NT2/D1 (cell line): ENCODE data around the gene KIAA1549.

Experiments used
- DNase-seq: peaks from one replicate; pipeline ENCODE4 v3.0.0-alpha.2; 2011; ENCODE audit warnings: low read depth, low spot score
- H3K27me3 ChIP-seq: 2 replicates; pipeline ENCODE4 v1.6.0; 2011; ENCODE audit warnings: mild to moderate bottlenecking; ENCODE audit not compliant: insufficient read length, insufficient read depth
- H3K36me3 ChIP-seq: 2 replicates; pipeline ENCODE4 v1.6.1; 2011; ENCODE audit warnings: mild to moderate bottlenecking, low read length, mixed read lengths; ENCODE audit not compliant: insufficient read depth, insufficient read length
- H3K4me1 ChIP-seq: 2 replicates; pipeline ENCODE4 v1.5.1; 2011; ENCODE audit not compliant: insufficient read depth, insufficient read length
- H3K4me3 ChIP-seq: 2 replicates; pipeline ENCODE4 v1.5.1; 2011; ENCODE audit warnings: low read depth; ENCODE audit not compliant: insufficient read length
- H3K9ac ChIP-seq: 2 replicates; pipeline ENCODE4 v1.6.0; 2011; ENCODE audit warnings: low read depth; ENCODE audit not compliant: insufficient read length
- H3K9me3 ChIP-seq: 2 replicates; pipeline ENCODE4 v1.5.1; 2011; ENCODE audit warnings: mild to moderate bottlenecking, low read length; ENCODE audit not compliant: insufficient read depth
- SUZ12 ChIP-seq: IDR thresholded peaks from 2 replicates; pipeline ENCODE4 v1.6.1; 2011; ENCODE audit not compliant: insufficient read length, insufficient read depth; ENCODE audit errors: extremely low read depth
- YY1 ChIP-seq: IDR thresholded peaks from 2 replicates; pipeline ENCODE4 v1.6.1; 2011; ENCODE audit not compliant: insufficient read length, insufficient read depth
- ZNF274 ChIP-seq: IDR thresholded peaks from 2 replicates; pipeline ENCODE4 v1.6.1; 2011; ENCODE audit warnings: mild to moderate bottlenecking, low read depth, low read length

KIAA1549 gene

DNA sequence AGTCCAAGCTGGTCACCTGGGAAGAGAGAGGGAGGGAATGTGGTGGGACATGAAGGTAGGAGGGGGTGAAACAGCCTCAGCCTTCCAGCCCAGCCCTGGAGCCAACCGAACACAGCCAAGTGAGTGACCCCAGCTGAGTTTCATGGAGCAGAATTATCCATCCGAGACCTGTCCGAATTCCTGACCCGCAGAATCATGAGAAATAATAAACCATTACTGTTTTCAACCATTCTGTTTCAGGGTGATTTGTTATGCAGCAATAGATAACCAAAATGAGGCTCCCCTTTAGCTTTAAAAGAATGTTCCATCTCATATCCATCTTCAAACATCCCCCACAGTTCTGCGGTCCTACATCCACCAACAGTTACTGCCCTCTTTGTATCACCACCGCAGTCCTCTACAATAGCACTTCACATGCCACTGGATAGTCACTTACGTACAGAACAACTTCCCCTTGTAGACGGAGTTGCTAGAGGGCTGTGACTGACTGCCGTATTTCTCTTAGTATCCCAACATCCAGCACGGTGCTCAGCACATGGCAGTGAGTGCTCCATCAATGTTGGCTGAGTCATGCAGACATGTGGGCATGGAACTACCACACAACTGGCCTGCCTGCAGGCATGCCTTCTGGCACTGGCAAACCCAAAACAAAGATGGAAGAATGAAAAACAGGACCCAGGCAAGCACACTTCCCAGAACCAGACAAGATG lies 18.5 kb downstream of the KIAA1549 start:
- TF ChIP-seq YY1 (no peak), ZNF274 (no peak), SUZ12 (no peak)
- Histone ChIP-seq H3K36me3 (no peaks in the 10 kb centered on the region), H3K9me3 (no peaks in the 10 kb centered on the region), H3K4me3 (no peak overlapping the region), H3K4me1 (no peaks in the 10 kb centered on the region), H3K27me3 (no peaks in the 10 kb centered on the region), H3K9ac (no peak overlapping the region)
- no peak for DNase-seq

GRCh38 chr7:138961159-138961558 lies 20.0 kb downstream of the KIAA1549 start:
- Histone ChIP-seq H3K36me3 (no peaks in the 10 kb centered on the region), H3K27me3 (no peaks in the 10 kb centered on the region), H3K9me3 (no peaks in the 10 kb centered on the region), H3K4me1 (no peaks in the 10 kb centered on the region), H3K9ac (no peak overlapping the region), H3K4me3 (no peak overlapping the region)
- no peak for TF ChIP-seq YY1
- TF ChIP-seq ZNF274, result no peak
- no peak for TF ChIP-seq SUZ12
- DNase-seq, result no peak

DNA sequence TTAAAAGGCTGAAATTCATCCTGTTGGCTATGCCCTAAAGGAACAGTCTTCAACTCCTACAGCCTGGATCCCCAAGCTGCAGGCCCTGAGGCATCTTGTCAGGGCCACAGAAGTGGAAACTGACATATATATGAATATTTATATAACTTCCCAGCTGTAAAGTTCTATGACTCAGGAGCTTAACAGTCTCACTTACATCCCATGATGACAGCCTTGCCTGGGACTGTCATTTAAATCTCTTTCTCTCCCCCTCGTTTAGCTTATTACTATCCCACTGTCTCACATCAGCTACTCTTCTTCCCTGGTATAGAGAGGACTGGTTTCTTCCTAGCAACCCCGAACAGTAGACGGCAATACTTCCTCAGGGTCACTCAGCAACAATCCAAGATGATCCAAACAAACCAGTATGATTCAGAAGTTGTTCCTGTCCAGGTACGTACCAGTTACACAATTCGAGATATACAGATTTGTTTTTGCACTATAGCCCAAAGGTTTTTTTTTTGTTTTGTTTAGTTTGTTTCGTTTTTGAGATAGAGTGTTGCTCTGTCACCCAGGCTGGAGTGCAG lies 22.7 kb downstream of the KIAA1549 start:
- Histone ChIP-seq H3K9me3 (no peaks in the 10 kb centered on the region), H3K36me3 (no peaks in the 10 kb centered on the region), H3K27me3 (no peaks in the 10 kb centered on the region), H3K9ac (no peak overlapping the region), H3K4me1 (peaks cover 7% of the 10 kb centered on the region), H3K4me3 (no peak overlapping the region)
- no peak for TF ChIP-seq SUZ12
- no peak for TF ChIP-seq YY1
- TF ChIP-seq ZNF274, result no peak
- DNase-seq, result no peak

GRCh38 chr7:138957753-138958390 lies 23.3 kb downstream of the KIAA1549 start:
- no peak for DNase-seq
- no peak overlapping the region for H3K9ac ChIP-seq
- H3K27me3 ChIP-seq, result no peaks in the 10 kb centered on the region
- TF ChIP-seq YY1 (no peak), ZNF274 (no peak), SUZ12 (no peak)
- H3K4me1 ChIP-seq, result peaks cover 7% of the 10 kb centered on the region
- H3K4me3 ChIP-seq, result no peak overlapping the region
- H3K9me3 ChIP-seq, result no peaks in the 10 kb centered on the region
- no peaks in the 10 kb centered on the region for H3K36me3 ChIP-seq

GRCh38 chr7:138957217-138957616 lies 24.0 kb downstream of the KIAA1549 start:
- DNase-seq, result no peak
- H3K9me3 ChIP-seq, result no peaks in the 10 kb centered on the region
- H3K4me1 ChIP-seq, result peaks cover 7% of the 10 kb centered on the region
- no peaks in the 10 kb centered on the region for H3K36me3 ChIP-seq
- no peaks in the 10 kb centered on the region for H3K27me3 ChIP-seq
- no peak for TF ChIP-seq ZNF274
- TF ChIP-seq YY1, result no peak
- TF ChIP-seq SUZ12, result no peak
- H3K9ac ChIP-seq, result no peak overlapping the region
- no peak overlapping the region for H3K4me3 ChIP-seq

DNA sequence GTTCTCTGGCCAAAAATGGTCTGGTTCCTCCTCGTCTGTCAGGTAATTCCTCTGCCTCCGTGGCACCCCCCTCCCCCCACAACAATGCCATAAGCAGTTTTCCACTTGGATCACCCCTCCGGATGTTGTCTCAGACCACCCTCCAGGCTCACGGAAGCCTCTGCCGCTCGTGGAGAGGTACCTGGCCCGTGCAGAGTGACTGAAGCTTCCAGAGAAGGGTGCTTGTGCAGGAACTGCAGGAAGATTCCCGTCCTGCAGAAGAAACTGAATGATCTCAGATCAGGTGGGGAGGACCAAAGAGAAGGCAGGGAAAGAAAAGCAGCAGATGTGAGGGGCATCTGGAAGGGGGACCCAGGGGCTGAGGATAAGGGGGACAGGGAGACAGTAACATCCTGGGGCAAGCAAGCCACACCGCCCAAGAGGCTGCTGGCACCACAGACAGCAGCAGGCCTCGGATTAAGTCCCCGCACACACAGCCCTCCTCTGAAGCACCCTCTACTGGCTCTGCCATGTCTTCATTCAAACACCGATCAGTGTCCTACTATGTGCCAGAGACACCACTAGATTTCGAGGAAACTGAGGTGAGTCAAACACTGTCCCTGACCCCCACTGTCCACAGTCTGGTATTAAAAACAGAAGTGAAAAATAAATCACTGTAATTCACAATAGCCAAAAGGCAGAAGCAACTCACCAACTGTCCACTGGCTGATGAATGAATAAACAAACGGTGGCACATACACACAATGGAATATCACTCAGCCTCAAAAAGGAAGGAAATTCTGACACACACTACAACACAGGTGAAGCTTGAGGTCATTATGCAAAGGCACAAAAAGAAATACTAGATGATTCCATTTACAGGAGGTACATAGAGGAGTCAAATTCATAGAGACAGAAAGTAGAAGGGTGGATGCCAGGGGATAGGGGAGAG lies 26.4 kb downstream of the KIAA1549 start:
- no peak overlapping the region for H3K4me3 ChIP-seq
- no peaks in the 10 kb centered on the region for H3K36me3 ChIP-seq
- no peak for DNase-seq
- peaks cover 7% of the 10 kb centered on the region for H3K4me1 ChIP-seq
- TF ChIP-seq YY1, result no peak
- TF ChIP-seq ZNF274, result no peak
- no peak for TF ChIP-seq SUZ12
- H3K27me3 ChIP-seq, result no peaks in the 10 kb centered on the region
- H3K9ac ChIP-seq, result no peak overlapping the region
- no peaks in the 10 kb centered on the region for H3K9me3 ChIP-seq
